HG02642 (cell line): Measurements from ENCODE around the gene TENT4B.
"Not testable (repeated sequence)": the region's sequence is repeated elsewhere in the genome, so short reads cannot be mapped to it uniquely, and the experiment has no call there.

Experiments used
- ATAC-seq: cut with Tn5 transposase; IDR thresholded peaks from one replicate; pipeline ENCODE4 v1.9.1; 2021; ENCODE audit warnings: mild to moderate bottlenecking; ENCODE audit not compliant: unreplicated experiment, poor library complexity

The TENT4B gene

DNA sequence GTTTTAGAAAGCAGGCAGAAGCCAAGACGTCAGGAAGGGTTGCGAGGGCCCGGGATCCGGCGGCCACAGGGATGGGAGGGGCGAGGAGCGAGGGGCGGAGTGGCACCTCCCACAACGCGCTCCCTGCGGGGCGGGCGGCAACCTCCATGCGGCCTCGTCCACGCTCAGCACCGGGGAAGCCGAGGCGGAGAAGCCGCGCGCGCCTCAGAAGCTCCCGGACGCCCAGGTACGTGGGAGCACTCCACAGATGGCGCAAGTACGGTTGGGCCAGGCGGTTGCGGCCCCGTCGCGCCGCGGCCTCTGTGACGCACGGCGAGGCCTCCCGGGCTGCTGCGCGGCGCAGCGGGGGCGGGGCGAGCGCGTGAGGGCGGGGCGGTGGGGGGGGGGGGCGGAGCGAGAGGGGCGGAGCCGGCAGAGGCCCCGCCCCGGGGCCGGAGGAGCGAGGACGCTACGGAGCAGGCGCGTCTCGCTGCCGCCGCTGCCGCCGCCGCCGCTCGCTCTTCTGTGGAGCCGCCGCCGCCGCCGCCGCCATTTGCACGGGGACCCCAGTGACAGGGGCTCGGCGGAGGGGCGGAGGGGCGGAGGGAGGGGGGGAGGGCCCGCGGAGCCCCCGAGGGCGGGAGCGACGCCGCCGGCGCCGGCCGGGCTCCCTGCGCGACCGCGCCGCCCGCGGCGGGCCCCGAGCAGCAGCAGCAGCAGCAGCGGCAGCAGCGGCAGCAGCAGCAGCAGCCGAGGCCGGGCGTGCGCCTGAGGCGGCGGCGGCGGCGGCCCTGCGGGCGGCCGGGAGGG is at the start of gene TENT4B:
TSS of gene TENT4B (plus strand) at position 500 of the 789 bp plus-strand sequence. CDS start 316 bp downstream, outside the sequence.
- ATAC-seq, result peak; percentile 83

DNA sequence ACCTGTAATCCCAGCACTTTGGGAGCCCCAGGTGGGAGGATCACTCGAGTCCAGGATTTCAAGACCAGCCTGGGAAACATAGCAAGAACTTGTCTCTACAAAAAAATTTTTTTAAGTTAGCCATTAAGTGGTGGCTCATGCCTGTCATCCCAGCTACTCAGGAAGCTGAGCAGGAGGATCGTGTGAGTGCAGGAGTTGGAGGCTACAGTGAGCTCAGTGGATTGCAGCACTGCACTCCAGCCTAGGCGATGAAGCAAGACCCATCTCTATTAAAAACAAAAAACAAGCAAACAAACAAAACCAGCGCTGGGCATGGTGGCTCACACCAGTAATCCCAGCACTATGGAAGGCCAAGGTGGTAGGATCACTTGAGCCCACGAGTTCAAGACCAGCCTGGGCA is 49.3 kb upstream of the TENT4B start:
- no peak for ATAC-seq

DNA sequence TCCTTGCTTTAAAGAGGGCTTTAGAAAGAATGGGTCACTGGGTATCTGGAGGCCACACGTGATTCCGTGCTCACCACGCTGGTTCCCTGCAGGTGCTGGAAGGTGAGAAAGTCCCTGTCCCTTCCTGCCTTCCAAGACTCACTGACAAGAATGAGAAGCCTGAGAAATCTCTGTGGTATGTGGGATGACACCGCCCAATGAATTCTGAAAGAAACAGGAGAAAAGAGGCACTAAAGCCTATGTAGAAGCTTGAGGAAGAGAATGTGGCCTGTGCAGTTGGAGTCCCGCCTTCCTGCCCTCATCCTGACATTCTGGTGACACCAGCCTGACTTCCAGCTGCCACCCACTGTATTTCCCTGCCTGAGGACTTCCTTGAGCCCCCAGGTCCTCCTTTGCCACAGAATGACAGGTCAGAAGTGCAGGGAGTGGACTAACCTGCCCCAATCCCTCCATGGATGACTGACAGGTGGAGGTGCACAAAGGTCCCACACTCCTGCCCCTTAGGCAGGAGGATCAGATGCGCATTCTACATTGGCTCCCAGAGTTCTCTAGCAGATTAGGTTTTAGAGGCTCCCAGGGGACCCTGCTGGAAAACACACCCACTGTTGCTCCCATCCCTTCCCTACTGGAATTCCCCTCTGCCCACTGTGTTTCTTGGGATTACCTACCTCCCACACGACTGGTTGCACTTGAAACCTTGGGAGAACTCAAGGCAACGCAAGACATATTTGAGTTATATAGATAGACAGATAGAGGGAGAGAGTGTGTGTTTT is 38.6 kb upstream of the TENT4B start:
- no peak for ATAC-seq

DNA sequence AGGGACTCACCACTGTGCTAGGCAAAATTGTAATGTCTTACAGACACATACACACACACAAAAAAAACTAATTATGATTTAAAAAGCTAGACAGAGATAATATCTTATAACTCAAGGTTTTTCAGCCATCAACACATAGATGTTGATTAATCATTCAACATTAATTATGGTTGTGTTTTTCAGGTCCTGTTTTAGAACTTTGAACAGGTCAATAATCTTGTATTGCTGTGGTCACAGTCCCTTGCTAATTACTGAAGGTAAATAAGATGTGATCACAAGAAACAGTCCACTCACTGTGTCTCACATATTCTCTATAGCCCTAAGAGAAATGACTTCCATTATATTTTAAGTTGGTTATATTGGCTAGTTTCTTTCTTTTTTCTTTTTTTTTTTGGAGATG is 32.4 kb upstream of the TENT4B start:
- no peak for ATAC-seq

DNA sequence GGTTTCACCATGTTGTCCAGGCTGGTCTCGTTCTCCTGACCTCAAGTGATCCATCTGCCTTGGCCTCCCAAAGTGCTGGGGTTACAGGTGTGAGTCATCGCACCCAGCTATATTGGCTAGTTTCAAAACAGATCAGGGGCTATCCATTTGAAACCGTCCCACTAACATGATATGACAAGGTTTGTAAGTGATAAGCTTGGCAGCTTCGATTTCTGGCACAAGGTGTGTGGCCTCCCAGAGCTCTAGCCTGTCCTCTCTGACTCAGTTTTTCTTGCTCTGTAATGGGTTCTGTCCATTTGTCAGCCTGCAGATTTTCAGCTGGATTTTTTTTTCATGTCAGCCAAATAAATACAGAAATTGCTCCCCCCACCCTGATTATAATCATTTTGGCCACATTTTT is 31.8 kb upstream of the TENT4B start:
- ATAC-seq, result no peak

DNA sequence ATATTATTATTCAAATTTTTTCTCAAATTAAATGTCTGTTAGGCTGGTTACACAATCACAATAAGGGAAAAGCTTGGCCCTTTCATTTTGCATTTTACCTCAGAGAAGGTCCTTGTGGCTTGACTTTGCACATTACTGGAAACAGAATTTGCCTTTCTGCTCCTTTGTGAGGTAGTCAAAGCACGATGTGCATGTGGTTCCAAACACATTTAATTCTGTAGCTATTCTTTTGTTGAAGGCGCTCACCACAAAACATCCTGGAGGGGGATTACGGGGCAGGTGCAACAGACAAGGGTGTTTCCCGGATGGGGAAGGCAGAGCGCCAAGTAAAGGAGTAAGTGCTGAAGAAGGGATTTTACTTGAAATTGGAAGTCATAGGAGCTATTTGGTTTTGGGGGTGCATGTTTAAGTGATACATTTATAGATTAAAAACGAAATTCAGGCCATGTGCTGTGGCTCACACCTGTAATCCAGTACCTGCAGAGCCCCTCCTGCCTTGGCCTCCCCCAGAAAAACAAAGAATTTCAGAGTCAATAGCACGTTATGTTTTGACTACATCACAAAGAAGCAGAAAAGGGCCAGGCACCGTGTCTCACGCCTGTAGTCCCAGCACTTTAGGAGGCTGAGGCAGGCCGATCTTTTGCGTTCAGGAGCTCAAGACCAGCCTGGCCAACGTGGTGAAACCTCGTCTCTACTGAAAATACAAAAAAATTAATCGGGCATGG is 31.2 kb upstream of the TENT4B start:
- ATAC-seq, result peak; percentile 62

DNA sequence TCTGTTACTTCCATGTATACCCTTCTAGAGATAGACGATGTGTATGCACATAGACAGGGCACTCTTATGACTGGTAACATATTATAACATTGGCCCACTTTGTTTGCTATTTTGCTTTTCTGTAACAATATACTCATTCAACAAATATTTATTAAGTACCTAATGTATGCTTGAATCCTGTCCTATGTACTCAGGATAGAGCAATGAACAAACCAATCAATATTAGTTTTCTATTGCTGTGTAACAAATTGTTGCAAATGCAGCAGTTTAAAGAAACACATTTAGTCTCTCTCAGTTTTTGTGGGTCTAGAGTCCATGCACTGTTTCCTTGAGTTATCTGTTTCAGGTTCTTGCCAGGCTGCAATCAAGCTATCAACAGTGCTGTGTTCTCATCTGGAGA is 29.7 kb upstream of the TENT4B start:
- ATAC-seq, result no peak

DNA sequence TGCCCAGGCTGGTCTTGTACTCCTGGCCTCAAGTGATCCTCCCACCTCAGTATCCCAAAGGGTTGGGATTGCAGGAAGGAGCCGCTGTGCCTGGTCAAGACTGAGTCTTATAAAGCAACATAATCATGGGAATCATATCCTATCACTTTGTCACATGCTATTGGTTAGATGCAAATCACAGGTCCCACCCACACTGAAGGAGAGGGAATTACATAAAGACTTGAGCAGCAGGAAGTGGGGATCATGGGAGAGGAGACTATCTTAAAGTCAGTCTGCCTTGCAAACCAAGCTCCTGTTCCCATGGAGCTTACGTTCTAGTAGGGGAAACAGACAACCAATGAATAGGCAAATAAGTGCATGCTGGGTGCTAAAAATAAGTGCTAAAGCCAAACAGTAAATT is 28.3 kb upstream of the TENT4B start:
- no peak for ATAC-seq

DNA sequence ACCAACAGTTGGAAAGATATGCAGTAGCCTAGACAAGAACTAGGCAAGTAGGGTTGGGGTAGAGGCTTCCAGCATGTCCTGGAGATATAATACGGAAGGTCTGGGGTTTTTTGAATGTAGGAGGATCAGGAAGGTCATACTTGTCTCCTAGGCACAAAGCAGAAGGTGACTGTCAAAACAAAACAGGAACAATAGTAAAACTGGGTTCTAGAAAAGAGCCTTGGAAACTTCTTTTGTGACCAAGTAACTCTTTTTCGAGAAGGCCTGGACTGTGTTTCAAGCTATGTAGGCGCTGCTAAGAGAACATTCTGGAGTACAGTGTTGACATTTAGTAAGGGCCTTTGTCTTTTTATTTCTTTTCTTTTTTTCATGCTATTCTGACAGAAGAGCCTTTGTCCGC is 26.9 kb upstream of the TENT4B start:
- ATAC-seq, result no peak

DNA sequence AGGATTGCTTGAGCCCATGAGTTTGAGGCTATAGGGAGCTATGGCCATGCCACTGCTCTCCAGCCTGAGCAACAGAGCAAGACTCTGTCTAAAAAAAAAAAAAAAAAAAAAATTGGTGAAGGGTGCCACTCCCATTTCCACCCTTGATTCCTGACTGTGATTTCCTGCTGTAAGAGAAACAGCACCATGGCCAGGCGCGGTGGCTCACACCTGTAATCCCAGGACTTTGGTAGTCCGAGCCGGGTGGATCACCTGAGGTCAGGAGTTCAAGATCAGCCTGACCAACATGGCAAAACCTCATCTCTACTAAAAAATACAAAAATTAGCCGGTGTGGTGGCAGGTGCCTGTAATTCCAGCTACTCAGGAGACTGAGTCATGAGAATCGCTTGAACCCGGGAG is 20.5 kb upstream of the TENT4B start:
- ATAC-seq, result not testable (repeated sequence)

DNA sequence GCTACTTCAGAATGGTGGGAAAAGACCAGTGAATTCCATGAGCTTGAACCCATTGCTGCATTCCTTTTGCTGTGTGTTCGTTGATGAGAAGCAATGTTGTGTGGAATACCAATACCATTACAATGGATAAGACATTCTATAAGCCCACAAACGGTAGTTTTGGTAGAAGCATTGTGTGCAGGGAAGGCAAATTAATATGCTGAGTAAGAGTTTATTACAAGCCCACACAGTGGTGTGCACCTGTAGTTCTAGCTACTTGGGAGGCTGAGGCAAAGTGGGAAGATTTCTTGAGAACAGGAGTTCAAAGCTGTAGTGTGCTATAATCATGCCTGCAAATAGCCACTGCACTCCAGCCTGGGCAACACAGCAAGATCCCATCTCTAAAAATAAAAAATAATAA is 19.9 kb upstream of the TENT4B start:
- ATAC-seq, result no peak

DNA sequence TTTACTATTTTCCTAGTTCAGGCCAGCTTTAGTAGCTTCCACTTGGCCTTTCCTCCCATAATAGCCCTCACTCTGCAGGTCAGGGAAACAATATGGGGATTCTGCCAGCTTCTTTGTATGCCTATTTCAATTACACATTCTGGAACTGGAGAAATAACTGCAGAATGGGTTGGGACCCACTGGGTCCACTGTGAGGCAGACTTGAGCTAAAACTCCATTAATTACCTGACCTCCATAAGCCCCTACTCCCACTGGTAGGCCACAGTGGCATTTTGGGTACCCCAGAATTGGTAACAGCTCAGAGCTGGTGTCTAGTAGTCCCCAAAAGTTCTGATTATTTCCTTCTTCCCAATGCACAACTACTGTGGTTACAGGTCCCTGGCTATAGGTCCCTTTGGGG is 16.7 kb upstream of the TENT4B start:
- ATAC-seq, result no peak

DNA sequence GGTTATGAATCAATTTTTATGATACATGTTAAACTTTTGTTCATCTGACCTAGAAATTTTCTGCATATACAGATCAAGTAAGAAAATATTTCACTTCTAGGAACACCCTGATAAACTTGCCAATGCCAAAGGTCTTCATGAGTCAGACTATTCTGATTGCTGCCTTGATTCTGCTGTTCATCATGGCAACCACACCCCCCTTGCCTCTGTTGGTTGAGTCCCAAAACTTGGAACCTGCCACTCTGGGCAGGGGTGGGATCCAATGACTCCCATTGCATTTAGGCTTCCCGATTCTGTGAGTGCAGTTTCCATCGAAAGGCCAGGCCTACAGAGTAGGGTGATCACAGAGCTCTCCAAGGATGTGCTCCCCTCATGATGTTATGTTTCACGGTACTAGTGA is 15.8 kb upstream of the TENT4B start:
- no peak for ATAC-seq

DNA sequence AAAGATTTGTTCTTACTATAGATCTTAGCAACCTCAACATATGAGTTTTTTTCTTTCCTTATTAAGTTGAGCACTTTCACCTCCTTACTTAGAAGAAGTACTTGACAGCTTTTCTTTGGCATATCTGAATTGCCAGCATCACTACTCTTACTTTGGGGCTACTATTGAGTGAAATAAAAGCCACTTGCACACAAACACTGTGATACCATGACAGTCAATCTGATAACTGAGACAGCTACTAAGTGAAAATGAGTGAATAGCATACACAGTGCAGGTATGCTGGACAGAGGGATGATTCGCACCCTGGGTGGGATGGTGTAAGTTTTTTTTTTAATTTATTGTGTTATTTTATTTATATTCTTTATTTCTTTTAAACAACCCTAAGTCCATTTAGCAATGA is 13.5 kb upstream of the TENT4B start:
- ATAC-seq, result no peak

DNA sequence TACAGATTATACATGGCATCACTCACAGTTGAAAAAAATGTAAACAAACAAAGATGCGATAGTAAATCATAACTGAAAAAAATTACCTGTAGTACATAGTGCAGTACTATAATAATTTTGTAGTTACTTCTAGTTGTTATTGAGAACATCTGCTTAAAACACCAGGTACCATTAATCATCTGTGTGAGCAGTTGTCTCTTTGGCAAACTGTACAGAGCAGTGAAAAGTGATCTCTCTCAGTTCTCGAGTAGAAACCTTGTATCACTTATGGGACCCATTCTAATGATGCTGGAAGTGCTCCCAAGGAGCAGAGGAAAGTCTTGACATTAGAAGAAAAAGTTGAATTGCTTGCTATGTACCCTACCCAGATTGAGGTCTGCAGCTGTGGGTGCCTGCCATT is 8.9 kb upstream of the TENT4B start:
- ATAC-seq, result no peak

DNA sequence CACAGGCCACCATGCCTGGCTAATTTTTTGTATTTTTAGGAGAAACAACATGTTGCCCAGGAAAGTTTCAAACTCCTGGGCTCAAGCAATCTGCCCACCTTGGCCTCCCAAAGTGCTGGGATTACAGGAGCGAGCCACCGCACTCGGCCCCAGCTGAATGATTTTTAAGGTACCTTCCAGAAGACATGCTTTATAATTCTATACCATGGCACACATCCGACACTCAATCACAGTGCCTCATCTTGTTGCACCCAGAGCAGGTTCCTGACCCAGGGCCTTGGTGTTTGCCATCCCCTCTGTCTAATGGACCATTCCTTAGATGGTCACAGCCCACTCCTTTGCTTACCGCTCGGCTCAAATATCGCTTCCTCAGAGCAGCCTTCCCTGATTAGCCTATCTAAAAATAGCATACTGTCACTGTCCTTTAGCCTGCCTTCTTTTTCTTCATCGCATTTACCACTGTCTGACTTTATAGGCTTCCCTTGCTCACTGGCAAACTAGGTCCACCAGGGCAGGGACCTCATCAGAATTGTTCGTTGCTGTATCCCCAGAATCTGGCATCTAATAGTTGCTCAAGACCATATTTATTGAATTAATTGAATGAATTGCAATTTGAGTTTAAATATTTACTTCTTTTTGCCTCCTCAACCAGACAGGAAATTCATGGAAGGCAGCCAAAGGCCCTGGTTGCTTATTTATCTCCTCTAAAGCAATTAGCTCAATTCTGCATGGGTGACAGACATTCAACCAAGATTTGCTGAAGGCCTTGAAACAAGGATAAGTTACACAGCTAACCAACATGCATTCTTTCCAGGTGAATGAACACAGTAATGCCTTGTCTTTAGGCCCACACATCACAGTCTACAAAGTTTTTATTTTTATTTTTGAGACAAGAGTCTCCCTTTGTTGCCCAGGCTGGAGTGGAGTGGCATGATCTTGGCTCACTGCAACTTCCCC is 6.3 kb upstream of the TENT4B start:
- ATAC-seq, result no peak

DNA sequence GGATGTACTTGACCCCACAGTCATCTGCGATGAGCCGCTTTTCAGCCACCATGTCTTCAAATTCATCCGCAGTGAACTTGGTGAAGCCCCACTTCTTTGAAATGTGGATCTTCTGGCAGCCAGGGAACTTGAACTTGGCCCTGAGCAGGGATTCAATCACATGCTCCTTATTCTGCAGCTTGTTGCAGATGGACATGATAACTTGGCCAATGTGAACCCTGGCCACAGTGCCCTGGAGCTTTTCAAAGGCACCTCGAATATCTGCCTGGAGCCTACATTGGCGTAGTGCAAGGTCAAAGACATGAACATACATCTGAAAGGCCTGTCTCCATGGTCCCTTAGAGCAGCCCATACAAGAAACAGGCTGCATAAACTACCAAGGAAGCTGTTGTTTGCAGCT is 1.8 kb upstream of the TENT4B start:
- no peak for ATAC-seq

DNA sequence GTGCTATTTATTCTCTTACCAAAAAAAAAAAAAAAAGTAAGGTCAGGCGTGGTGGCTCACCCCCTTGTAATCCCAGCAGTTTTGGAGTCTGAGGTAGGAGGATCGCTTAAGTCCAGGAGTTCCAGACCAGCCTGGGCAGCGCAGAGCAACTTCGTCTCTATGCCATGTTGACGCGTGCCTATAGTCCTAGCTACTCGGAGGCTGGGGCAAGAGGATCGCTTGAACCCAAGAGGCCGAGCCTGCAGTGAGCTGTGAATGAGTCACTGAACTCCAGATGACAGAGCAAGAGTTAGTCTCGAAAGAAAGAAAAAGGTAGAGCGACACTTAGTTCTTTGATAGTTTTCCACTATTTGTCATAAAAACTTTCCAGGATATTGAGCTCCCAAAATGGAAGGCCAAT is 1.4 kb upstream of the TENT4B start:
- ATAC-seq, result no peak

DNA sequence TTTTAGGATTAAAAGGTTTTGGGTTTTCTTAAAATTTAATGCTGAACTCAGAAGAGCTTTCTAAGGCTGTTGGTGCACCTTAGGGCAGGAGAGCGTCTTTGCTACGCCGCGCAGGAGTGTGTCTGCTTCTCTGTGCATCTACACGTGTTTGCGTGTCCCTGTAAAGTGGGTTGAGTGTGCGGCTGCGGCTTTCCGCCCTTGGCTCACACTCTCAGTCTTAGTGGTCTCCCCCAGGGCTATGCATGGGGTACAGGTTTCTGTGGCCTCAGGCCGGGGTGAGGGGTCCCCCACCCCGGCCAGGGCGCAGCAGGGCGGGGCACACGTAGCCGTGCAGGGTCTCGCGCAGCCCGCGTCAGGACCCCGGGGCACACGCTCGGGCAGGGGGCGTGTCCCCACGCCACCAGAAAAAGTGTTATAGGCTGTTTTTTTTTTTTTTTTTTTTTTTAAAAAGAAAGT is 727 bp upstream of the TENT4B start:
- ATAC-seq, result peak; percentile 54
